ENCODE data around the gene TMEM255B. TPM values are rescaled to one million over a fixed set of nuclear protein-coding genes. Genes with fewer than 3 reads are reported as not detected.

The TMEM255B gene
- total and polyA plus RNA-seq, 4 experiments from 2014 or later, result 0.07 to 1.00 (median 0.90) TPM; not detected in 1

DNA sequence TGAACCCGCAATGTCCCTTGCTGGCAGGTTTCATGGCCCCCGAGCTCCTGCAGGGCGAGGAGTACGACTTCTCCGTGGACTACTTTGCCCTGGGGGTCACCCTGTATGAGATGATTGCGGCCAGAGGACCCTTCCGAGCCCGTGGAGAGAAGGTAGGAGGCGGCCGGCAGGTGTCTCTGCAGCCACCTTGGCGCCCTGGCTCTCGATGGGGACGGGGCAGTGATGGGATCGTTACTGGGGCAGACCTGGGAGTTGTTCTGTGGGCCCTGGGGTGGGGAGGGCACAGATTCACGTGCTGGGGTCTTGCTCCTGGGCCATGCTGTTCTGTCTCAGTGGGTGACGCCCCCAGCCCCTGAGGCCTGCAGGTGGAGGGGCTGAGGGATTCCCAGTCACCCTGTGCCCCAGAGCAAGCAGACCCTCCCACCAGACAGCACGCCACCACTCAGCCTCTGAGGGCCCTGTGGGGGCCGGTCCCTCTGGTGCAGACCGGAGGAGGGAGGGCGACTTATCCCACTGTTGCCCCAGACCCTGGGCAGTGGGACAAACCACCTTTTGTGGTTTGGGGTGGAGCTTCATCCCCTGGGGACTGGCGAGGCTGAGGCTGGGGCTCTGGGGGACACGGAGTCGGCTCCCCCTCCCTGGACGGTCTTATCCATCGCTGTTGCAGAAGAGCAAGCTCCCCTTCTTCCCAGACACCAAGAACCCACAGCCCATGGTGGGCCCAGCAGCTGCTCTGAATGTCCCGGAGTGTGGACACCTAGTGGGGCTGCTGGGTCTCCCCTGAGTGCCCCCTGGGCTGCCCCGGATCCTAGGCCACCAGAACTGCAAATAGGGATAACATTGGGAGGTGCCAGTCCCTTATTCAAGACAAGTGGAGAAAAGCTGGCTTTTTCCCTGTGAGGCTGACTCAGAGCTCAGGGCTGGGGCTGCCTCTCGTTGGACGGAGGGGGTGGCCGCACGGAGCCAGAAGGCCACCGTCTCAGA lies 27.5 kb upstream of the TMEM255B start:
- Histone ChIP-seq H3K36me3 (ENCODE audit: insufficient read depth, low read length) (no peaks in the 10 kb centered on the region), H3K4me3 (ENCODE audit: low read length in 2 of 2) (no peak overlapping the region), H3K9me3 (ENCODE audit: control insufficient read depth in 1 of 2, low read length in 2 of 2) (no peaks in the 10 kb centered on the region), H3K27ac (ENCODE audit: low read depth, low read length) (no peak overlapping the region), H3K27me3 (ENCODE audit: insufficient read depth, low read length) (no peaks in the 10 kb centered on the region), H3K4me1 (ENCODE audit: insufficient read depth, low read length) (peaks cover 7% of the 10 kb centered on the region)
- ChIA-PET POLR2A (ENCODE audit: partially characterized antibody) (no interaction called here), CTCF (ENCODE audit: partially characterized antibody) (no interaction called here)
- intact Hi-C loops (cut with micrococcal nuclease), result no loop called here
- peak overlapping the region in 1 of 7 donors; percentile 64 for H3K27ac Mint-ChIP-seq
- H3K9me3 Mint-ChIP-seq, result peaks cover 0 to 3% (median 0%) of the 10 kb centered on the region in 8 donors
- no peaks in the 10 kb centered on the region for H3K4me1 Mint-ChIP-seq
- no peak overlapping the region for H3K4me3 Mint-ChIP-seq
- H3K36me3 Mint-ChIP-seq, result no peaks in the 10 kb centered on the region
- H3K27me3 Mint-ChIP-seq, result peaks cover 1 to 5% of the 10 kb centered on the region in 2 donors
- DNase-seq, result no peak

DNA sequence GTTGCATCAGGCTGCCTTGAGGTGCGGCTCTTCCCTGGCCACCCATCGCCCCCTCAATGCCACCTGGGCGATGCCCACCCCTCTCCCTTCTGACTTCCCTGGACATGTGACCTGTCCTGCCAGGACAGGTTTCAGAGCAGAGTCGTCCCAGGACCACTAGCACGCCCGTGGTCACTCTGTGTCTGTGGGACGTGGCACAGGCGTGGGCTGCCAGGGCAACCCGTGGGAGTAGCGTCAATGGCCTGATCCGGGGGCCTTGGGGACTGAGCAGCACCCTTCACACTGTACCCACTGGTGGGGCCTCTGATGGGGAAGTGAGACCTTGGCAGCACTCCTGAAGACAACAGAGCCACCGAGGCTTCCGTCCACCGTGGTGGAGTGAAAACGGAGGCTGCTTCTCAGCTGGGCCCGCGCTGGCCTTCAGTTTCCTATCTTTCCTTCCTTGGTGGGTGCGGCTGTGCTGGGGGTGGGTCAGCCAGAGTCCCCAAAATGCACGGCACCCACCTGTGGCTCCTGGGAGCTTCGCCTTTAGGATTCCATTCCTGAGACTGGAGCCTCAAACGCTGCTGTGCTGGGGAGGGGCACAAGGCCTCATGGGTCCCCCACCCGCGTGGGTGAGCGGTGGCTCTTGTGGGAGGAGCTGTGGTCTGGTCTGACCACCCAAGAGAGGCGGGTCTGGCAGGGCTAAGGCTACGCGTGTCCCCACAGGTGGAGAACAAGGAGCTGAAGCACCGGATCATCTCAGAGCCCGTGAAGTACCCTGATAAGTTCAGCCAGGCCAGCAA lies 26.7 kb upstream of the TMEM255B start:
- no peaks in the 10 kb centered on the region for H3K27me3 ChIP-seq (ENCODE audit: insufficient read depth, low read length)
- H3K4me3 Mint-ChIP-seq, result no peak overlapping the region
- POLR2A ChIA-PET (ENCODE audit: partially characterized antibody), result no interaction called here

DNA sequence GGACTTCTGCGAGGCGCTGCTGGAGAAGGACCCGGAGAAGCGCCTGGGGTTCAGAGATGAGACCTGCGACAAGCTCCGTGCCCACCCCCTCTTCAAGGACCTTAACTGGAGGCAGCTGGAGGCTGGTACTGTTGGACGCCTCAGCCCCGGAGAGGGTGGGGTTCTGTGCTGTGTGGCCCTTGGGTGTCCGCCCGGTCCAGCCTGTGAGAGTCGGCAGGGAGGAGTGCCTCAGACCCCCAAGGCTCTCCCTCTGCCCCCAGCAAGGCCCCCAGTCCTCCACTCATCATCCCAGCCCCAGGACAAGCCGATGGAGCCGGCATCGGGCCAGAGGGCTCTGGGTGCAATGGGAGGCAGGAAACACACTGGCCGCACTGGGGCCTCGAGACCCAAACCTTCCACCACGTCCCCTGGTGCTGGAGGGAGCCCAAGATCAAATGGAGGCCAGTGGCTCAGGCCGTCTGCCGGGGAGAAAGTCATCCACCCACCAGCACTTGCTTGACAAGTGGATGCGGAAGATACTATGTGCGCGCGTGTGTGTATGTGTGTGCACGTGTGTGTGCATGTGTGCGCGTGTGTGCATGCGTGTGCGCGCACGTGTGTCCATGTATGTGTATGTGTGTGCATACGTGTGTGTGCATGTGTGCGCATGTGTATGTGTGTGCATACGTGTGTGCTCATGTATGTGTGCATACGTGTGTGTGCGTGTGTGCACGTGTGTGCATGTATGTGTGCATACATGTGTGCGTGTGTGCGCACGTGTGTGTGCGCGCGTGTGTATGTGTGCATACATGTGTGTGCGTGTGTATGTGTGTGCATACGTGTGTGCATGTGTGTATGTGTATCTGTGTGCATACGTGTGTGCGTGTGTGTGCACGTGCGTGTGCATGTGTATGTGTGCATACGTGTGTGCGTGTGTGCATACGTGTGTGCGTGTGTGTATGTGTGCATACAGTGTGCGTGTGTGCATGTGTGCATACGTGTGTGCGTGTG lies 25.8 kb upstream of the TMEM255B start:
- Mint-ChIP-seq H3K4me3 (no peak overlapping the region), H3K27me3 (peaks cover 1 to 5% of the 10 kb centered on the region in 2 donors), H3K27ac (peak overlapping the region in 2 of 7 donors; percentile 19 to 21), H3K4me1 (no peaks in the 10 kb centered on the region), H3K9me3 (no peaks in the 10 kb centered on the region), H3K36me3 (no peaks in the 10 kb centered on the region)
- Histone ChIP-seq H3K9me3 (ENCODE audit: control insufficient read depth in 1 of 2, low read length in 2 of 2) (no peaks in the 10 kb centered on the region), H3K4me3 (ENCODE audit: low read length in 2 of 2) (no peak overlapping the region), H3K27me3 (ENCODE audit: insufficient read depth, low read length) (no peaks in the 10 kb centered on the region), H3K36me3 (ENCODE audit: insufficient read depth, low read length) (no peaks in the 10 kb centered on the region), H3K27ac (ENCODE audit: low read depth, low read length) (no peak overlapping the region), H3K4me1 (ENCODE audit: insufficient read depth, low read length) (no peaks in the 10 kb centered on the region)
- intact Hi-C loops (cut with micrococcal nuclease), result no loop called here
- POLR2A ChIA-PET (ENCODE audit: partially characterized antibody), result no interaction called here
- DNase-seq, result no peak
- CTCF ChIA-PET (ENCODE audit: partially characterized antibody), result no interaction called here

More for the DNA sequence above, 26.7 kb upstream of the TMEM255B start:
- no peak for DNase-seq
- Histone ChIP-seq H3K36me3 (ENCODE audit: insufficient read depth, low read length) (no peaks in the 10 kb centered on the region), H3K9me3 (ENCODE audit: control insufficient read depth in 1 of 2, low read length in 2 of 2) (no peaks in the 10 kb centered on the region), H3K4me1 (ENCODE audit: insufficient read depth, low read length) (no peaks in the 10 kb centered on the region), H3K27ac (ENCODE audit: low read depth, low read length) (no peak overlapping the region), H3K4me3 (ENCODE audit: low read length in 2 of 2) (no peak overlapping the region)
- Mint-ChIP-seq H3K4me1 (no peaks in the 10 kb centered on the region), H3K27me3 (peaks cover 1 to 5% of the 10 kb centered on the region in 2 donors), H3K9me3 (no peaks in the 10 kb centered on the region), H3K36me3 (no peaks in the 10 kb centered on the region), H3K27ac (no peak overlapping the region)
- CTCF ChIA-PET (ENCODE audit: partially characterized antibody), result no interaction called here
- intact Hi-C loops (cut with micrococcal nuclease), result no loop called here

DNA sequence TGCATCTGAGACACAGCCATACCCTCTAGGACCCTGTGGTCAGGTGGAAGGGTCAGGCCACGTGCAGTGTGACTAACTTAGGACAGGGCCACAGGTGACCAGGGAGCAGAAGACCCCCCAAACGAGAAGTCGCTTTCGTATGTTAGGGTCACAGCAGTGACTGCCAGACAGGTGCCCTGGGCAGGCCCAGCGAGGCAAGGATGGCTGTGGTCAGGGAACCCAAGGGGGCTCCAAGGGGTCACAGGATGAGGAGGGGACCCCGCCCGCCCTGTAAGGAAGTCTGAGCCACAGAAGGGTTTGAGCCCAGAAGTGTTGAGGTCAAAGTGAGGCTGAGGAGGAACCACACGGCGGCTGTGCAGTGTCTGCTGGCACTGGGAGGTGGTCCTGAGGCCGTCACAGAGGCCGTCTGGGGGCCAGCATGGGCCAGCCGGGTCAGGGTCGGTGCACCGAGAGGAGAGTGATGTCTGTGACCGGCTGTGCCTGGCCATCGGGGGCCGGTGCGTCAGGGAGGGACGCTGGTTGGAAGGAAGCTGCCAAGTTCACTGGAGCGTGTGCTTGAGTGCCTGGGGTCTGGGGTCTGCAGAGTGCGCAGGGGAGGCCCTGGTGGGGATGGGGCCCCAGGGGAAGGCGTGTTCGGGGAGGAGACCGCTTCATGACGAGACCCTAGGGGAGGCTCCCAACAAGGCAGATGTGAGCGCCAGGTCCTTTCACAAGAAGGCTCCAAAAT lies 24.8 kb upstream of the TMEM255B start:
- Mint-ChIP-seq H3K9me3 (no peaks in the 10 kb centered on the region), H3K4me1 (no peaks in the 10 kb centered on the region), H3K27me3 (peaks cover under 1 to 1% of the 10 kb centered on the region in 2 donors), H3K27ac (peak overlapping the region in 2 of 7 donors; percentile 19 to 21), H3K4me3 (no peak overlapping the region), H3K36me3 (no peaks in the 10 kb centered on the region)
- Histone ChIP-seq H3K9me3 (ENCODE audit: control insufficient read depth in 1 of 2, low read length in 2 of 2) (no peaks in the 10 kb centered on the region), H3K4me1 (ENCODE audit: insufficient read depth, low read length) (no peaks in the 10 kb centered on the region), H3K27me3 (ENCODE audit: insufficient read depth, low read length) (no peaks in the 10 kb centered on the region), H3K4me3 (ENCODE audit: low read length in 2 of 2) (no peak overlapping the region), H3K27ac (ENCODE audit: low read depth, low read length) (no peak overlapping the region), H3K36me3 (ENCODE audit: insufficient read depth, low read length) (no peaks in the 10 kb centered on the region)
- intact Hi-C loops (cut with micrococcal nuclease), result no loop called here
- CTCF ChIA-PET (ENCODE audit: partially characterized antibody), result no interaction called here
- DNase-seq, result no peak
- POLR2A ChIA-PET (ENCODE audit: partially characterized antibody), result no interaction called here

DNA sequence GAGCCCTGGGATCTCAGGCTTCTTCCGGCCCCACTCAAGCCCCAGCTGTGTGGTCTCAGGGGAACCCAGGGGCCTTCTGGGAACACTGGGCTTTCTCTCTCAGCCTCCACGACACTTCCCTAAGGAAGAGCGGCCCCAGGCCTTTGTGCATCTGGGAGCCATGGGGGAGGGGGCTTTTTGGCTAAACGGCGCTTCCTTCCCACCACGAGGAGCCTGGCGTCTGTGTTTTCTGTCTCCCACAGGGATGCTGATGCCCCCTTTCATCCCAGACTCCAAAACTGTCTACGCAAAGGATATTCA lies 24.2 kb upstream of the TMEM255B start:
- Histone ChIP-seq H3K27me3 (ENCODE audit: insufficient read depth, low read length) (no peaks in the 10 kb centered on the region), H3K36me3 (ENCODE audit: insufficient read depth, low read length) (no peaks in the 10 kb centered on the region), H3K27ac (ENCODE audit: low read depth, low read length) (no peak overlapping the region), H3K4me1 (ENCODE audit: insufficient read depth, low read length) (no peaks in the 10 kb centered on the region), H3K9me3 (ENCODE audit: control insufficient read depth in 1 of 2, low read length in 2 of 2) (no peaks in the 10 kb centered on the region), H3K4me3 (ENCODE audit: low read length in 2 of 2) (no peak overlapping the region)
- no peak for DNase-seq
- intact Hi-C loops (cut with micrococcal nuclease), result no loop called here
- no peaks in the 10 kb centered on the region for H3K36me3 Mint-ChIP-seq
- no peak overlapping the region for H3K4me3 Mint-ChIP-seq
- H3K9me3 Mint-ChIP-seq, result no peaks in the 10 kb centered on the region
- CTCF ChIA-PET (ENCODE audit: partially characterized antibody), result no interaction called here
- peaks cover 0 to 5% of the 10 kb centered on the region in 2 donors for H3K27me3 Mint-ChIP-seq
- no peak overlapping the region for H3K27ac Mint-ChIP-seq
- no peaks in the 10 kb centered on the region for H3K4me1 Mint-ChIP-seq
- POLR2A ChIA-PET (ENCODE audit: partially characterized antibody), result no interaction called here

DNA sequence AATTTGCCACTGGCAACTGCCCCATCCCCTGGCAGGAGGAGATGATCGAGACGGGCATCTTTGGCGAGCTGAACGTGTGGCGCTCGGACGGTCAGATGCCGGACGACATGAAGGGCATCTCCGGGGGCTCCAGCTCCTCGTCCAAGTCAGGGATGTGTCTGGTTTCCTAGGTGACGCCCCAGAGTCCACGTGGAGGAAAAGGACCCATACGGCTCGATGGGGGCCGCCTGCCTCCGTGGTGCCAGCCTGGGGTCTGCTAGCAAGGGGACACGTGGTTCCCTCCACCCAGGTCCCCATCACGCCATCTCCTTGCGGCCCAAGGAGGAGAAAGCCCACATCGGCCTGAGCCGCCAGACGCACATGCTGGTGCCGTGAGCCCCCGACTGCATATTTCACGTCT lies 23.8 kb upstream of the TMEM255B start:
- Mint-ChIP-seq H3K9me3 (no peaks in the 10 kb centered on the region), H3K27me3 (peaks cover 0 to 5% of the 10 kb centered on the region in 2 donors), H3K4me3 (no peak overlapping the region), H3K36me3 (no peaks in the 10 kb centered on the region), H3K4me1 (no peaks in the 10 kb centered on the region), H3K27ac (no peak overlapping the region)
- no peaks in the 10 kb centered on the region for H3K36me3 ChIP-seq (ENCODE audit: insufficient read depth, low read length)
- ChIA-PET CTCF (ENCODE audit: partially characterized antibody) (no interaction called here), POLR2A (ENCODE audit: partially characterized antibody) (no interaction called here)
- no peaks in the 10 kb centered on the region for H3K4me1 ChIP-seq (ENCODE audit: insufficient read depth, low read length)
- H3K27me3 ChIP-seq (ENCODE audit: insufficient read depth, low read length), result no peaks in the 10 kb centered on the region
- no peak for DNase-seq
- intact Hi-C loops (cut with micrococcal nuclease), result no loop called here
- no peak overlapping the region for H3K4me3 ChIP-seq (ENCODE audit: low read length in 2 of 2)
- H3K27ac ChIP-seq (ENCODE audit: low read depth, low read length), result no peak overlapping the region
- H3K9me3 ChIP-seq (ENCODE audit: control insufficient read depth in 1 of 2, low read length in 2 of 2), result no peaks in the 10 kb centered on the region

Measured in CD4-positive, alpha-beta memory T cell (primary cell).